Measurements from ENCODE around the gene CABP4. TPM values are rescaled to one million over a fixed set of nuclear protein-coding genes. Genes with fewer than 3 reads are reported as not detected.

CABP4 gene
- total and polyA plus RNA-seq, 2 donors (not counting 1 experiment from before 2014, with no cell fraction given): 3.2 to 5.2 TPM

GRCh38 chr11:67468056-67468455, 12.9 kb downstream of the CABP4 start:
- peaks cover 51% of the 10 kb centered on the region for H3K79me2 ChIP-seq (ENCODE audit: control insufficient read depth, insufficient read depth, low read length)
- TF ChIP-seq, protein P1, sequence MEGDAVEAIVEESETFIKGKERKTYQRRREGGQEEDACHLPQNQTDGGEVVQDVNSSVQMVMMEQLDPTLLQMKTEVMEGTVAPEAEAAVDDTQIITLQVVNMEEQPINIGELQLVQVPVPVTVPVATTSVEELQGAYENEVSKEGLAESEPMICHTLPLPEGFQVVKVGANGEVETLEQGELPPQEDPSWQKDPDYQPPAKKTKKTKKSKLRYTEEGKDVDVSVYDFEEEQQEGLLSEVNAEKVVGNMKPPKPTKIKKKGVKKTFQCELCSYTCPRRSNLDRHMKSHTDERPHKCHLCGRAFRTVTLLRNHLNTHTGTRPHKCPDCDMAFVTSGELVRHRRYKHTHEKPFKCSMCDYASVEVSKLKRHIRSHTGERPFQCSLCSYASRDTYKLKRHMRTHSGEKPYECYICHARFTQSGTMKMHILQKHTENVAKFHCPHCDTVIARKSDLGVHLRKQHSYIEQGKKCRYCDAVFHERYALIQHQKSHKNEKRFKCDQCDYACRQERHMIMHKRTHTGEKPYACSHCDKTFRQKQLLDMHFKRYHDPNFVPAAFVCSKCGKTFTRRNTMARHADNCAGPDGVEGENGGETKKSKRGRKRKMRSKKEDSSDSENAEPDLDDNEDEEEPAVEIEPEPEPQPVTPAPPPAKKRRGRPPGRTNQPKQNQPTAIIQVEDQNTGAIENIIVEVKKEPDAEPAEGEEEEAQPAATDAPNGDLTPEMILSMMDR (IDR thresholded peaks at IDR 0.05): no peak
- no peak for TF ChIP-seq EZH2 (IDR thresholded peaks at IDR 0.05; ENCODE audit: borderline replicate concordance, insufficient read depth, low read depth, low read length, poor library complexity, severe bottlenecking)
- H2AFZ ChIP-seq (ENCODE audit: insufficient read depth, low read depth, low read length, poor library complexity, severe bottlenecking): no peak overlapping the region
- Mint-ChIP-seq H3K4me3 (peak overlapping the region; percentile 95), H3K9me3 (ENCODE audit: insufficient read depth) (no peaks in the 10 kb centered on the region), H3K4me1 (peaks cover 58% of the 10 kb centered on the region), H3K27ac (peak overlapping the region; percentile 95), H3K27me3 (no peaks in the 10 kb centered on the region)
- H3K4me2 ChIP-seq (replicated peaks; ENCODE audit: low read depth, low read length, poor library complexity, severe bottlenecking): peak overlapping the region; percentile 98
- H3K4me3 ChIP-seq (ENCODE audit: control extremely low read depth in 1 of 5, extremely low read depth in 1 of 5, insufficient read depth in 1 of 5, low read depth in 2 of 5, low read length in 4 of 5): peak overlapping the region; percentile 44 to 96 (median 91)
- WGBS (ENCODE audit: insufficient coverage): 48% methylated on average over 2 of the region's 5 CpGs
- no peaks in the 10 kb centered on the region for H3K27me3 ChIP-seq (replicated peaks in 1 of 4; ENCODE audit: control extremely low read depth in 1 of 4, control insufficient read depth in 3 of 4, insufficient read depth in 4 of 4, low read length in 3 of 4)
- ChIA-PET CTCF (interaction anchor here (0.9 to 6.7 kb wide), 17 partner anchors 9 to 85 kb away, joined by 3 to 64 read pairs (median 5); partner anchors contain the start of genes AIP, PITPNM1, PPP1CA and PTPRCAP), POLR2A (interaction anchor here (0.8 to 10.4 kb wide), 19 partner anchors 9 to 116 kb away, joined by 3 to 215 read pairs (median 12); partner anchors contain the start of genes AIP, CABP4, CDK2AP2 and CORO1B)
- peaks cover 37 to 66% of the 10 kb centered on the region in 2 donors for H3K4me1 ChIP-seq (ENCODE audit: control insufficient read depth in 2 of 2, insufficient read depth in 2 of 2, low read length in 2 of 2)
- peaks cover 0 to 9% (median 0%) of the 10 kb centered on the region in 3 donors for H3K9me3 ChIP-seq (ENCODE audit: control extremely low read depth in 1 of 3, control insufficient read depth in 2 of 3, insufficient read depth in 1 of 3, low read length in 2 of 3)
- ATAC-seq (ENCODE audit: low read depth): no peak
- intact Hi-C loops (cut with micrococcal nuclease): no loop called here
- H3K27ac ChIP-seq (ENCODE audit: low read length in 2 of 2): peak overlapping the region in 1 of 2 donors; percentile 87
- no peak for DNase-seq
- peak overlapping the region; percentile 91 for H3K9ac ChIP-seq (ENCODE audit: low read length)
- peaks cover 10% of the 10 kb centered on the region for H4K20me1 ChIP-seq (ENCODE audit: control insufficient read depth, insufficient read depth, low read length, poor library complexity, severe bottlenecking)
- peaks cover 2 to 9% of the 10 kb centered on the region in 2 experiments for H3K36me3 ChIP-seq (replicated peaks in 1 of 2; ENCODE audit: control extremely low read depth in 1 of 2, control insufficient read depth in 1 of 2, extremely low read depth in 1 of 2, insufficient read depth in 2 of 2, low read length in 1 of 2)

- 9% methylated on average over 6 of the region's 6 CpGs for WGBS (ENCODE audit: insufficient coverage)
- Histone ChIP-seq H3K9me3 (ENCODE audit: control extremely low read depth in 1 of 3, control insufficient read depth in 2 of 3, insufficient read depth in 1 of 3, low read length in 2 of 3) (peaks cover 0 to 9% (median 0%) of the 10 kb centered on the region in 3 donors), H3K79me2 (ENCODE audit: control insufficient read depth, insufficient read depth, low read length) (peaks cover 49% of the 10 kb centered on the region), H2AFZ (ENCODE audit: insufficient read depth, low read depth, low read length, poor library complexity, severe bottlenecking) (peak overlapping the region; percentile 78), H3K9ac (ENCODE audit: low read length) (peak overlapping the region; percentile 91), H3K36me3 (replicated peaks in 1 of 2; ENCODE audit: control extremely low read depth in 1 of 2, control insufficient read depth in 1 of 2, extremely low read depth in 1 of 2, insufficient read depth in 2 of 2, low read length in 1 of 2) (peaks cover 2 to 9% of the 10 kb centered on the region in 2 experiments), H4K20me1 (ENCODE audit: control insufficient read depth, insufficient read depth, low read length, poor library complexity, severe bottlenecking) (peaks cover 10% of the 10 kb centered on the region), H3K4me3 (ENCODE audit: control extremely low read depth in 1 of 5, extremely low read depth in 1 of 5, insufficient read depth in 1 of 5, low read depth in 2 of 5, low read length in 4 of 5) (peak overlapping the region; percentile 44 to 96 (median 91)), H3K27me3 (replicated peaks in 1 of 4; ENCODE audit: control extremely low read depth in 1 of 4, control insufficient read depth in 3 of 4, insufficient read depth in 4 of 4, low read length in 3 of 4) (no peaks in the 10 kb centered on the region), H3K4me2 (replicated peaks; ENCODE audit: low read depth, low read length, poor library complexity, severe bottlenecking) (peak overlapping the region; percentile 98), H3K4me1 (ENCODE audit: control insufficient read depth in 2 of 2, insufficient read depth in 2 of 2, low read length in 2 of 2) (peaks cover 37 to 62% of the 10 kb centered on the region in 2 donors), H3K27ac (ENCODE audit: low read length in 2 of 2) (peak overlapping the region; percentile 50 to 87)
- Mint-ChIP-seq H3K4me1 (peaks cover 54% of the 10 kb centered on the region), H3K9me3 (ENCODE audit: insufficient read depth) (no peaks in the 10 kb centered on the region), H3K27ac (peak overlapping the region; percentile 95), H3K27me3 (no peaks in the 10 kb centered on the region), H3K4me3 (peak overlapping the region; percentile 95)
- POLR2A ChIA-PET: interaction anchor here (0.8 to 10.4 kb wide), 19 partner anchors 9 to 116 kb away, joined by 3 to 215 read pairs (median 12); partner anchors contain the start of genes AIP, CABP4, CDK2AP2 and CORO1B
- CTCF ChIA-PET: interaction anchor here (0.6 to 6.7 kb wide), 18 partner anchors 9 to 126 kb away, joined by 3 to 64 read pairs (median 5); partner anchors contain the start of genes AIP, CABP4, PITPNM1 and PPP1CA
- no peak for DNase-seq
- ATAC-seq (ENCODE audit: low read depth): no peak
- TF ChIP-seq, protein P1 (IDR thresholded peaks at IDR 0.05): no peak
- TF ChIP-seq EZH2 (IDR thresholded peaks at IDR 0.05; ENCODE audit: borderline replicate concordance, insufficient read depth, low read depth, low read length, poor library complexity, severe bottlenecking): no peak
- intact Hi-C loops (cut with micrococcal nuclease): no loop called here
Measured at GRCh38 chr11:67468456-67468758, 13.3 kb downstream of the CABP4 start.

Measured in B cell (primary cell).